HepG2 (cell line): ENCODE measurements around the gene LATS2. TPM values are rescaled to one million over a fixed set of nuclear protein-coding genes. Genes with fewer than 3 reads are reported as not detected.
A peak's percentile ranks its signal among the peaks of the same experiment; 100 is the strongest.

Experiments
- ARID4A ChIP-seq: sonication (generic); formaldehyde crosslinking; IDR thresholded peaks from 2 replicates; pipeline ENCODE4 v1.5.0; 2020; ENCODE audit warnings: mild to moderate bottlenecking, missing genetic modification reagents, borderline replicate concordance
- FLYWCH1 ChIP-seq: sonication (generic); formaldehyde crosslinking; IDR thresholded peaks from 2 replicates; pipeline ENCODE4 v1.8.1; 2023; ENCODE audit warnings: mild to moderate bottlenecking, missing genetic modification reagents
- FOXA1 ChIP-seq, 2 experiments: fragments of 450-650 bp in 1 of 2; sonication (generic) in 1 of 2; formaldehyde crosslinking in 1 of 2; IDR thresholded peaks; 2 replicates each; pipeline versions ENCODE4 v1.4.0 to v1.6.1; 2016 to 2020; ENCODE audit warnings: missing genetic modification reagents in 1 of 2
- FOXP1 ChIP-seq, 2 experiments: fragments of 450-650 bp in 1 of 2; IDR thresholded peaks; 2 replicates each; pipeline ENCODE4 v1.6.1; 2017 to 2018; ENCODE audit warnings: antibody characterized with exemption in 1 of 2
- HDAC1 ChIP-seq: sonication (generic); formaldehyde crosslinking; IDR thresholded peaks from 2 replicates; pipeline ENCODE4 v1.5.1; 2020; ENCODE audit warnings: mild to moderate bottlenecking, missing genetic modification reagents
- HDAC2 ChIP-seq: sonication (generic); formaldehyde crosslinking; IDR thresholded peaks from 2 replicates; pipeline ENCODE4 v1.4.0; 2020; ENCODE audit warnings: missing genetic modification reagents
- NCOA1 ChIP-seq: sonication (generic); formaldehyde crosslinking; IDR thresholded peaks from 2 replicates; pipeline ENCODE4 v1.9.0; 2021; ENCODE audit warnings: missing genetic modification reagents
- NCOA5 ChIP-seq: sonication (generic); formaldehyde crosslinking; IDR thresholded peaks from 2 replicates; pipeline ENCODE4 v1.4.0; 2020; ENCODE audit warnings: missing genetic modification reagents
- PCBP2 ChIP-seq: fragments of 200-400 bp; formaldehyde crosslinking; optimal IDR thresholded peaks from 2 replicates; pipeline ENCODE3; 2018; ENCODE audit warnings: low read length, low read depth; ENCODE audit not compliant: poor library complexity, severe bottlenecking
- SOX6 ChIP-seq, 2 experiments: fragments of 450-650 bp in 1 of 2; sonication (generic) in 1 of 2; formaldehyde crosslinking in 1 of 2; IDR thresholded peaks; 2 replicates each; pipeline versions ENCODE4 v1.4.0 to v1.6.1; 2017 to 2020; ENCODE audit warnings: antibody characterized with exemption in 1 of 2, mild to moderate bottlenecking in 1 of 2, missing genetic modification reagents in 1 of 2
- TFAP4 ChIP-seq: sonication (generic); IDR thresholded peaks from 2 replicates; pipeline ENCODE4 v1.6.1; 2016; ENCODE audit warnings: low read depth, borderline replicate concordance
- polyA plus RNA-seq, 8 experiments: library from polyadenylated mRNA; depleted of rRNA in 3 of 8; stranded (reverse) in 7 of 8; unstranded in 1 of 8; fragments of >200 nt; fragmentation: Illumina TruSeq in 4 of 8; extraction: Trizol in 4 of 8; gene quantifications; 2 replicates each; pipeline versions ENCODE4 v1.2.1 to v1.2.3, GENCODE V29; 2011 to 2016; ENCODE audit warnings: low read depth in 4 of 8, missing spikeins in 1 of 8, mixed read lengths in 1 of 8; ENCODE audit not compliant: insufficient read depth in 1 of 8
- total RNA-seq, 5 experiments: library from RNA; depleted of rRNA; stranded (reverse); fragments of >200 nt; fragmentation: Illumina TruSeq; extraction: Trizol; gene quantifications; 2 replicates each; pipeline ENCODE4 v1.2.3, GENCODE V29; 2016; ENCODE audit warnings: low read depth in 1 of 5

Gene LATS2
- total and polyA plus RNA-seq, 2 of the 13 experiments (the other 11 are each of a cell fraction or from before 2014, with no cell fraction given), result 7.3 to 8.5 TPM

- TF ChIP-seq ARID4A (CRISPR knock-in tag), result 0 out of 2 replicates have a peak, but pooled peaks have one; percentile 17
- 0 out of 2 replicates have a peak, but pooled peaks have one; percentile 21 for TF ChIP-seq HDAC1 (CRISPR knock-in tag)
- 0 out of 2 replicates have a peak, but pooled peaks have one; percentile 42 for TF ChIP-seq NCOA1 (CRISPR knock-in tag)
- no peak for TF ChIP-seq FOXA1 (IDR thresholded peaks at IDR 0.05)
- 0 out of 2 replicates have a peak, but pooled peaks have one; percentile 9 for TF ChIP-seq FOXA1 (CRISPR knock-in tag; IDR thresholded peaks at IDR 0.05)
- no peak for TF ChIP-seq FOXP1 (IDR thresholded peaks at IDR 0.05)
- peak; percentile 32; the same call in 1 of the 2 replicates for TF ChIP-seq FOXP1 (CRISPR knock-in tag; IDR thresholded peaks at IDR 0.05)
- peak; percentile 77; the same call in 1 of the 2 replicates for TF ChIP-seq TFAP4
- no peak for TF ChIP-seq FLYWCH1 (CRISPR knock-in tag)
- no peak for TF ChIP-seq SOX6 (IDR thresholded peaks at IDR 0.05)
- 0 out of 2 replicates have a peak, but pooled peaks have one; percentile 37 for TF ChIP-seq SOX6 (CRISPR knock-in tag; IDR thresholded peaks at IDR 0.05)
- no peak for TF ChIP-seq NCOA5 (CRISPR knock-in tag)
- no peak for TF ChIP-seq HDAC2
- no peak for TF ChIP-seq PCBP2
These were observed 121.7 kb downstream of the LATS2 start (continued) for GRCh38 chr13:20939662-20940061.
